RWPE1 (cell line): ENCODE data around the gene SLN.

ENCODE experiments used
- CTCF ChIA-PET: fragments of 350-600 bp; sonication (Branson Sonifier 250); formaldehyde crosslinking; extraction: SDS; loops from one replicate; lab custom pipeline; 2021; lab: Yijun Ruan, JAX
- POLR2A ChIA-PET: fragments of 400-600 bp; formaldehyde crosslinking; extraction: SDS; loops from one replicate; lab custom pipeline; 2020; ENCODE audit warnings: antibody characterized with exemption; ENCODE audit not compliant: low non-redundant PET; lab: Yijun Ruan, JAX
- DNase-seq: peaks from one replicate; pipeline ENCODE4 v3.0.0; 2012; ENCODE audit warnings: low spot score
- H3K27ac ChIP-seq: fragments of 450-650 bp; 2 replicates; pipeline ENCODE4 v1.5.1; 2017
- TF ChIP-seq, protein P1 (sequence below): fragments of 450-650 bp; conservative IDR thresholded peaks from 2 replicates; pipeline ENCODE4 v1.5.1; 2017; ENCODE audit warnings: low read depth, mild to moderate bottlenecking

The SLN gene

GRCh38 chr11:107721207-107721606 lies 9.4 kb upstream of the SLN start:
- ChIA-PET POLR2A (no interaction called here), CTCF (no interaction called here)
- no peak overlapping the region for H3K27ac ChIP-seq
- DNase-seq, result no peak
- TF ChIP-seq, protein P1, sequence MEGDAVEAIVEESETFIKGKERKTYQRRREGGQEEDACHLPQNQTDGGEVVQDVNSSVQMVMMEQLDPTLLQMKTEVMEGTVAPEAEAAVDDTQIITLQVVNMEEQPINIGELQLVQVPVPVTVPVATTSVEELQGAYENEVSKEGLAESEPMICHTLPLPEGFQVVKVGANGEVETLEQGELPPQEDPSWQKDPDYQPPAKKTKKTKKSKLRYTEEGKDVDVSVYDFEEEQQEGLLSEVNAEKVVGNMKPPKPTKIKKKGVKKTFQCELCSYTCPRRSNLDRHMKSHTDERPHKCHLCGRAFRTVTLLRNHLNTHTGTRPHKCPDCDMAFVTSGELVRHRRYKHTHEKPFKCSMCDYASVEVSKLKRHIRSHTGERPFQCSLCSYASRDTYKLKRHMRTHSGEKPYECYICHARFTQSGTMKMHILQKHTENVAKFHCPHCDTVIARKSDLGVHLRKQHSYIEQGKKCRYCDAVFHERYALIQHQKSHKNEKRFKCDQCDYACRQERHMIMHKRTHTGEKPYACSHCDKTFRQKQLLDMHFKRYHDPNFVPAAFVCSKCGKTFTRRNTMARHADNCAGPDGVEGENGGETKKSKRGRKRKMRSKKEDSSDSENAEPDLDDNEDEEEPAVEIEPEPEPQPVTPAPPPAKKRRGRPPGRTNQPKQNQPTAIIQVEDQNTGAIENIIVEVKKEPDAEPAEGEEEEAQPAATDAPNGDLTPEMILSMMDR, result no peak

- ChIA-PET CTCF (no interaction called here), POLR2A (no interaction called here)
- DNase-seq, result no peak
- TF ChIP-seq, protein P1, result no peak
- no peak overlapping the region for H3K27ac ChIP-seq
These were observed 8.5 kb upstream of the SLN start for GRCh38 chr11:107720303-107720774.

DNA sequence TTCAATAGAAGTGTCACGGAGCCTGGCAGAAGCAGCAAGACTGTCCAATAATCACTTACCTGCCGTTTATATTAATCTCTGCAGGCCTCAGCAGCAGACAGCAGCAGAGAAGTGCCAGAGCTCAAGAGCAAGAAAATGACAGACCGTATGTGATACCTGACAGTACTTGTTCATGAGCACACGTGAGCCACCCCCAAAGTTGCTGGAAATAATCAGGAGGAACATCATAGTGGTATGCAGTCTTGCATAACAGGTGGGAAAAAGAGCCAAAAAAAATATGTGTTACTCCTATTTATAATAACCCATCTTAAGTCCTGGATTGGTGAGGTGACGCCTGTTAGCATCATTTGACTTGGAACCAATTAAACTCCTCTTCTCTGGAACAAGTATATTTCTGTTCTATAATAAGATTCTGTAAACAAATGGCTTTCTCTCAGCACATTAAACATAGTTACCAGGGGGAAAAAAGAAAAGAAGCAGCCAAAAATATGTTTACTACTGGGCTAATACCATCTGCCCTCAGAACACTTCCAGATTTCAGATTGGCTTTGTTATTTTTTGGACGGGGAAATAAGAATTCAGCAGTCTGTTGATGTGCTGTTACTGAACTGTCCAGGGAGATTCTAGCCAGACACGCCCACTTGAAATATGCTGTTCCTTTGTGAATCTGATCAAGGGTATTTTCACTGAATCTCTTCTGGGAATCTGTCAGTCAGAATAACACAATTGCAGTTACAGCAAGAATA lies 7.9 kb upstream of the SLN start:
- TF ChIP-seq, protein P1, result no peak
- ChIA-PET POLR2A (no interaction called here), CTCF (no interaction called here)
- DNase-seq, result no peak
- peak overlapping the region; percentile 57 for H3K27ac ChIP-seq

GRCh38 chr11:107719073-107719472 lies 7.2 kb upstream of the SLN start:
- DNase-seq, result no peak
- POLR2A ChIA-PET, result no interaction called here

DNA sequence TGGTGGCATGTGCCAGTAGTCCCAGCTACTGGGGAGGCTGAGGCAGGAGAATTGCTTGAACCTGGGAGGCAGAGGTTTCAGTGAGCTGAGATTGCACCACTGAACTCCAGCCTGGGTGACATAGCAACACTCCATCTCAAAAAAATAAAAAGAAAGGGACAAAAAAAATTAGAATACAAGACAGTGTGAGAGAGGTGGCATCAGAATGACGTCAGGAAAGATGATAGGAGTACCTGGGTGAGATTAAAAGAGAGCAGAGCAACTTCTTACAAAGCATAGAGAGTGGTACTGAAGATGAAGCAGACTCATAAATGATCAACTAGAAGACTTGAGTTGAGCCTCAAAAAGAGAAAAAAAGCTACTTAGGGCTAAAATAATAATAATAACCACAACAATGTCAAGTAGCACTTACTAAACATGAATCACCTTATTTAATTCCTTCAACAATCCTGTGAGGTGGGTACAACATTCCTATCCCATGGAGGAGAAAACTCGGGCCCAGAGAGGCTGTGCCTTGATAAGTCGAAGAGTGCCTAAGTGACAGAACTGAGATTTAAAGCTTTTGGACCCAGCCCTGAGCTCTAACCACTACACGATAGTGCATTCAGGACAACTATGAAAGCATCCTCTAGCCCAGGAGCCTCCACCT lies 5.2 kb upstream of the SLN start:
- CTCF ChIA-PET, result no interaction called here

More at GRCh38 chr11:107719073-107719472, 7.2 kb upstream of the SLN start:
- peak overlapping the region; percentile 57 for H3K27ac ChIP-seq
- CTCF ChIA-PET, result no interaction called here
- TF ChIP-seq, protein P1, result no peak

GRCh38 chr11:107713009-107713408 lies 1.2 kb upstream of the SLN start:
- POLR2A ChIA-PET, result no interaction called here
- CTCF ChIA-PET, result no interaction called here

More for the DNA sequence above, 5.2 kb upstream of the SLN start:
- H3K27ac ChIP-seq, result no peak overlapping the region
- TF ChIP-seq, protein P1, result no peak
- POLR2A ChIA-PET, result no interaction called here
- DNase-seq, result no peak

More at GRCh38 chr11:107713009-107713408, 1.2 kb upstream of the SLN start:
- no peak for DNase-seq
- H3K27ac ChIP-seq, result no peak overlapping the region
- TF ChIP-seq, protein P1, result no peak
